NCI-H1417 treated with DMSO at 0.1 percent for 48 hours (cell line): Measurements from ENCODE around the gene COL23A1.

Source experiments
- DNase-seq: peaks from one replicate; lab custom pipeline; 2025; lab: John Stamatoyannopoulos, UW

The COL23A1 gene

GRCh38 chr5:178339272-178339671 is 250.9 kb downstream of the COL23A1 start:
- DNase-seq = no peak

- no peak for DNase-seq
These were observed 251.4 kb downstream of the COL23A1 start for GRCh38 chr5:178338750-178339144.

- DNase-seq = no peak
These were observed 252.0 kb downstream of the COL23A1 start for GRCh38 chr5:178338126-178338749.

- DNase-seq = no peak
These were observed 252.9 kb downstream of the COL23A1 start for GRCh38 chr5:178337334-178337741.

- no peak for DNase-seq
These were observed 253.3 kb downstream of the COL23A1 start for GRCh38 chr5:178336889-178337288.

- no peak for DNase-seq
These were observed 254.7 kb downstream of the COL23A1 start for GRCh38 chr5:178335302-178336030.

GRCh38 chr5:178334861-178335260 is 255.3 kb downstream of the COL23A1 start:
- no peak for DNase-seq

GRCh38 chr5:178333821-178334481 is 256.2 kb downstream of the COL23A1 start:
- DNase-seq = no peak

GRCh38 chr5:178332210-178332641 is 258.0 kb downstream of the COL23A1 start:
- no peak for DNase-seq

- no peak for DNase-seq
These were observed 258.6 kb downstream of the COL23A1 start for GRCh38 chr5:178331491-178331996.

GRCh38 chr5:178330791-178331404 is 259.3 kb downstream of the COL23A1 start:
- DNase-seq = no peak

GRCh38 chr5:178328826-178329730 is 261.1 kb downstream of the COL23A1 start:
- no peak for DNase-seq

- DNase-seq = no peak
These were observed 262.1 kb downstream of the COL23A1 start for GRCh38 chr5:178327931-178328711.

- DNase-seq = no peak
These were observed 262.7 kb downstream of the COL23A1 start for GRCh38 chr5:178327446-178327845.

- no peak for DNase-seq
These were observed 263.8 kb downstream of the COL23A1 start for GRCh38 chr5:178326374-178326715.

- DNase-seq = no peak
These were observed 264.4 kb downstream of the COL23A1 start for GRCh38 chr5:178325679-178326373.

- no peak for DNase-seq
These were observed 264.9 kb downstream of the COL23A1 start for GRCh38 chr5:178325311-178325678.

- no peak for DNase-seq
These were observed 265.5 kb downstream of the COL23A1 start for GRCh38 chr5:178324481-178325310.

GRCh38 chr5:178323961-178324360 is 266.2 kb downstream of the COL23A1 start:
- DNase-seq = no peak
